Lung (tissue), 12 donors: Measurements from ENCODE around the gene PLXNA3. TPM values are rescaled to one million over a fixed set of nuclear protein-coding genes. Genes with fewer than 3 reads are reported as not detected.

Source experiments
- ATAC-seq: fragments of 200-7000 bp; cut with Tn5 transposase; one replicate; pipeline ENCODE4 v1.9.1; 2020; ENCODE audit warnings: moderate number of reproducible peaks; ENCODE audit not compliant: insufficient read depth, low FRiP score
- DNase-seq, 3 donors: peaks; one replicate each; pipeline ENCODE4 v3.0.0-alpha.2; 2013 to 2017
- H3K27ac ChIP-seq, 2 donors: one replicate each; pipeline ENCODE4 v1.5.1; 2013; ENCODE audit warnings: mild to moderate bottlenecking in 2 of 2, moderate library complexity in 2 of 2, control low read depth in 1 of 2, inconsistent platforms in 1 of 2, low read depth in 1 of 2, low read length in 1 of 2
- H3K27me3 ChIP-seq, 3 donors: one replicate each; pipeline ENCODE4 v1.5.1; 2013; ENCODE audit warnings: low read length in 2 of 3; ENCODE audit not compliant: control insufficient read depth in 3 of 3, insufficient read depth in 3 of 3
- H3K36me3 ChIP-seq, 4 donors: one replicate each; pipeline ENCODE4 v1.5.1; 2013; ENCODE audit warnings: low read length in 4 of 4, mild to moderate bottlenecking in 1 of 4, moderate library complexity in 1 of 4; ENCODE audit not compliant: control insufficient read depth in 4 of 4, insufficient read depth in 4 of 4
- H3K4me1 ChIP-seq, 5 donors: one replicate each; pipeline ENCODE4 v1.5.1; 2013; ENCODE audit warnings: low read length in 5 of 5, mild to moderate bottlenecking in 2 of 5, moderate library complexity in 1 of 5; ENCODE audit not compliant: control insufficient read depth in 5 of 5, insufficient read depth in 5 of 5
- H3K4me3 ChIP-seq: one replicate; pipeline ENCODE4 v1.5.1; 2013; ENCODE audit warnings: mild to moderate bottlenecking, control low read depth, moderate library complexity
- H3K9ac ChIP-seq, 2 donors: one replicate each; pipeline ENCODE4 v1.5.1; 2013; ENCODE audit warnings: low read length in 2 of 2, control low read depth in 1 of 2; ENCODE audit not compliant: insufficient read depth in 1 of 2
- H3K9me3 ChIP-seq, 4 donors: one replicate each; pipeline ENCODE4 v1.5.1; 2013; ENCODE audit warnings: low read length in 3 of 4, mild to moderate bottlenecking in 1 of 4, moderate library complexity in 1 of 4; ENCODE audit not compliant: control insufficient read depth in 4 of 4, insufficient read depth in 3 of 4
- CTCF ChIP-seq: IDR thresholded peaks from 2 replicates; pipeline ENCODE4 v1.5.1; 2012; ENCODE audit warnings: mild to moderate bottlenecking; ENCODE audit errors: control extremely low read depth, extremely low read depth
- WGBS, 2 donors: extraction: QIAGEN DNeasy Blood & Tissue Kit; methylation state at CpG; one replicate each; pipeline ENCODE4 v1.1.7; 2013; 5-methylcytosine and 5-hydroxymethylcytosine counted together
- polyA plus RNA-seq, 2 donors: library from polyadenylated mRNA; stranded (reverse); fragments of 200-250 nt; gene quantifications; one replicate each; pipeline ENCODE4 v1.2.1, GENCODE V29; 2013
- total RNA-seq, 2 donors: library from RNA; depleted of rRNA in 1 of 2; stranded (reverse); fragments of >200 nt in 1 of 2; gene quantifications; one replicate each; pipeline ENCODE4 v1.2.1, GENCODE V29; 2014 to 2021
- donor health status: control.
- donor health status: control.
- donor health status: Bipolar disorder and iron deficiency.
- donor health status: healthy.
- donor health status: DM: yes; HTN: yes; CAD: no.

Gene PLXNA3
- total and polyA plus RNA-seq, 4 donors: 10.2 to 61.1 (median 16.7) TPM

- Histone ChIP-seq H3K4me3 (no peak overlapping the region), H3K27ac (no peak overlapping the region), H3K4me1 (peaks cover 0 to 4% (median 0%) of the 10 kb centered on the region in 5 donors), H3K27me3 (no peaks in the 10 kb centered on the region), H3K36me3 (peaks cover 0 to 7% (median under 1%) of the 10 kb centered on the region in 4 donors), H3K9ac (no peak overlapping the region), H3K9me3 (peaks cover 0 to 2% (median 0%) of the 10 kb centered on the region in 4 donors)
- no peak for TF ChIP-seq CTCF
- DNase-seq (no peak), ATAC-seq (no peak)
- WGBS, 2 donors: 75 to 81% methylated on average over 6 to 7 of the region's 7 CpGs
These were observed 24.7 kb downstream of the PLXNA3 start for GRCh38 chrX:154482786-154483185.

- TF ChIP-seq CTCF: no peak
- ATAC-seq (no peak), DNase-seq (no peak)
- Histone ChIP-seq H3K27ac (no peak overlapping the region), H3K4me1 (peaks cover 0 to 4% (median 0%) of the 10 kb centered on the region in 5 donors), H3K9ac (no peak overlapping the region), H3K4me3 (no peak overlapping the region), H3K9me3 (peaks cover 0 to 2% (median 0%) of the 10 kb centered on the region in 4 donors), H3K36me3 (peaks cover 0 to 7% (median under 1%) of the 10 kb centered on the region in 4 donors), H3K27me3 (no peaks in the 10 kb centered on the region)
- WGBS, 2 donors: 78 to 87% methylated on average over 7 of the region's 7 CpGs
These were observed 25.2 kb downstream of the PLXNA3 start for GRCh38 chrX:154483325-154483724.

- no peak for ATAC-seq
- Histone ChIP-seq H3K4me1 (peaks cover 0 to 9% (median 0%) of the 10 kb centered on the region in 5 donors), H3K4me3 (no peak overlapping the region), H3K27me3 (no peaks in the 10 kb centered on the region), H3K27ac (peak overlapping the region in 1 of 2 donors; percentile 35), H3K9me3 (peaks cover 0 to 2% (median 0%) of the 10 kb centered on the region in 4 donors), H3K36me3 (peaks cover 0 to 7% (median under 1%) of the 10 kb centered on the region in 4 donors), H3K9ac (no peak overlapping the region)
- no peak for TF ChIP-seq CTCF
- WGBS, 2 donors: 84 to 94% methylated on average over 11 to 16 of the region's 16 CpGs
- no peak for DNase-seq
These were observed 26.4 kb downstream of the PLXNA3 start for GRCh38 chrX:154484255-154485149.
